C4-2B (cell line): Measurements from ENCODE around the gene HMGCS2.

Experiments used
- H3K27ac ChIP-seq: fragments of 450-650 bp; 2 replicates; pipeline ENCODE4 v1.5.1; 2017
- ZFX ChIP-seq: fragments of 450-650 bp; IDR thresholded peaks from 2 replicates; pipeline ENCODE4 v1.6.1; 2017
- TF ChIP-seq, protein P1 (sequence below): fragments of 450-650 bp; conservative IDR thresholded peaks from 2 replicates; pipeline ENCODE4 v1.5.1; 2017; ENCODE audit warnings: mild to moderate bottlenecking

HMGCS2 gene

GRCh38 chr1:119736649-119737039, 32.1 kb downstream of the HMGCS2 start:
- H3K27ac ChIP-seq, result no peak overlapping the region
- no peak for TF ChIP-seq ZFX
- TF ChIP-seq, protein P1, sequence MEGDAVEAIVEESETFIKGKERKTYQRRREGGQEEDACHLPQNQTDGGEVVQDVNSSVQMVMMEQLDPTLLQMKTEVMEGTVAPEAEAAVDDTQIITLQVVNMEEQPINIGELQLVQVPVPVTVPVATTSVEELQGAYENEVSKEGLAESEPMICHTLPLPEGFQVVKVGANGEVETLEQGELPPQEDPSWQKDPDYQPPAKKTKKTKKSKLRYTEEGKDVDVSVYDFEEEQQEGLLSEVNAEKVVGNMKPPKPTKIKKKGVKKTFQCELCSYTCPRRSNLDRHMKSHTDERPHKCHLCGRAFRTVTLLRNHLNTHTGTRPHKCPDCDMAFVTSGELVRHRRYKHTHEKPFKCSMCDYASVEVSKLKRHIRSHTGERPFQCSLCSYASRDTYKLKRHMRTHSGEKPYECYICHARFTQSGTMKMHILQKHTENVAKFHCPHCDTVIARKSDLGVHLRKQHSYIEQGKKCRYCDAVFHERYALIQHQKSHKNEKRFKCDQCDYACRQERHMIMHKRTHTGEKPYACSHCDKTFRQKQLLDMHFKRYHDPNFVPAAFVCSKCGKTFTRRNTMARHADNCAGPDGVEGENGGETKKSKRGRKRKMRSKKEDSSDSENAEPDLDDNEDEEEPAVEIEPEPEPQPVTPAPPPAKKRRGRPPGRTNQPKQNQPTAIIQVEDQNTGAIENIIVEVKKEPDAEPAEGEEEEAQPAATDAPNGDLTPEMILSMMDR, result no peak

GRCh38 chr1:119735217-119735616, 33.5 kb downstream of the HMGCS2 start:
- no peak overlapping the region for H3K27ac ChIP-seq
- no peak for TF ChIP-seq ZFX
- TF ChIP-seq, protein P1, result no peak

- no peak for TF ChIP-seq ZFX
- TF ChIP-seq, protein P1, result no peak
- no peak overlapping the region for H3K27ac ChIP-seq
Measured at GRCh38 chr1:119733754-119734153, 35.0 kb downstream of the HMGCS2 start.

GRCh38 chr1:119732465-119733168, 36.1 kb downstream of the HMGCS2 start:
- no peak overlapping the region for H3K27ac ChIP-seq
- no peak for TF ChIP-seq ZFX
- TF ChIP-seq, protein P1, result no peak

- no peak overlapping the region for H3K27ac ChIP-seq
- no peak for TF ChIP-seq ZFX
- TF ChIP-seq, protein P1, result no peak
Measured at GRCh38 chr1:119731741-119732430, 36.8 kb downstream of the HMGCS2 start.

GRCh38 chr1:119731060-119731459, 37.6 kb downstream of the HMGCS2 start:
- TF ChIP-seq ZFX, result no peak
- TF ChIP-seq, protein P1, result no peak
- H3K27ac ChIP-seq, result no peak overlapping the region

- H3K27ac ChIP-seq, result no peak overlapping the region
- TF ChIP-seq, protein P1, result no peak
- no peak for TF ChIP-seq ZFX
Measured at GRCh38 chr1:119729044-119729443, 39.7 kb downstream of the HMGCS2 start.
